Renal pelvis (tissue), 4 donors: Measurements from ENCODE around the gene PHF12. TPM values are rescaled to one million over a fixed set of nuclear protein-coding genes. Genes with fewer than 3 reads are reported as not detected.

Source experiments
- DNase-seq: peaks from one replicate; pipeline ENCODE4 v3.0.0-alpha.2; 2013
- polyA plus RNA-seq, 3 donors: library from polyadenylated mRNA; unstranded; fragments of 120-200 nt; gene quantifications; one replicate each; pipeline ENCODE4 v1.2.1, GENCODE V29; 2013; ENCODE audit not compliant: insufficient read length in 3 of 3

PHF12 gene
- polyA plus RNA-seq, 3 donors, result 55.0 to 61.1 (median 58.0) TPM

DNA sequence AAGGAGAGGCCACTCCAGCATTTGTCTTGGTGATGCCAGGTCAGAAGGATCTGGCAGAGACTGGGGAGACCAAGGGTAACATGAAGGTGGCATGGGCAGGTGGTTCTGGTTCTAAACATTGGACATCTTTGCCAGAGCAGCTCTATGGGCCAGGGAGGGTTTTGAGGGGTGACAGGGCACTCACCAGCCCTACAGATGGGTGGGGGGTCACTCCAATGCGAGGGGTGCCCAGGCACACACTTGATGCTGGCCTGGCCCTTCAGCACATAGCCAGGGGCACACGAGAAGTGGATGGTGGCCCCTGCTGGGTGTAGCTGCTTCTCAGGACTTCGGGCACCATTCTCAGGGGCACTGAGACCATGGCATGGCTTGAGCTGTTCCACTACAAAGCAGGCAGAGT lies 5.5 kb upstream of the PHF12 start:
- no peak for DNase-seq

GRCh38 chr17:28956112-28956511 lies 4.8 kb upstream of the PHF12 start:
- no peak for DNase-seq

DNA sequence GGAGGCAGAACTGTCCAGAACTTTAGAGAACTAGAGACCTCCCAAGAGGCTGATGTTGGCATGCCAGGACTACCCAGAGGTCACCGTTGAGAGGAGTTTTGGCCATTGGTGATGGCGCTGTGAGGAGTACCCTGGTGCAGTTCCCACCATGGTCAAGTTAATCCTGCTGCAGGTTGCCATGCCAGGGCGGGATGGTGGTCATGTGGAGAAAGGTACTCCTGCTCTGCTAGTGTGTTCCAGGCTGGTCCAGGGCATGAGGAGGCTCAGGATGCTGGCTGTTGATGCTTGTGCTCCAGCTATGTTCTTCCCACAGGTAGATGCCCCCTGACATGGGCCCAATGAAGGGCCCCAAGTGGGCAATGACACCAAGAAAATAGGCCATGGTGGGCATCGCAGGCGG lies 4.1 kb upstream of the PHF12 start:
- DNase-seq, result no peak

- DNase-seq, result no peak
These were observed 3.6 kb upstream of the PHF12 start for GRCh38 chr17:28954886-28955285.

- peak; percentile 58 for DNase-seq
These were observed 2.3 kb upstream of the PHF12 start for GRCh38 chr17:28953444-28954118.

GRCh38 chr17:28951991-28952975 lies 965 bp upstream of the PHF12 start:
- peak; percentile 99 for DNase-seq

DNA sequence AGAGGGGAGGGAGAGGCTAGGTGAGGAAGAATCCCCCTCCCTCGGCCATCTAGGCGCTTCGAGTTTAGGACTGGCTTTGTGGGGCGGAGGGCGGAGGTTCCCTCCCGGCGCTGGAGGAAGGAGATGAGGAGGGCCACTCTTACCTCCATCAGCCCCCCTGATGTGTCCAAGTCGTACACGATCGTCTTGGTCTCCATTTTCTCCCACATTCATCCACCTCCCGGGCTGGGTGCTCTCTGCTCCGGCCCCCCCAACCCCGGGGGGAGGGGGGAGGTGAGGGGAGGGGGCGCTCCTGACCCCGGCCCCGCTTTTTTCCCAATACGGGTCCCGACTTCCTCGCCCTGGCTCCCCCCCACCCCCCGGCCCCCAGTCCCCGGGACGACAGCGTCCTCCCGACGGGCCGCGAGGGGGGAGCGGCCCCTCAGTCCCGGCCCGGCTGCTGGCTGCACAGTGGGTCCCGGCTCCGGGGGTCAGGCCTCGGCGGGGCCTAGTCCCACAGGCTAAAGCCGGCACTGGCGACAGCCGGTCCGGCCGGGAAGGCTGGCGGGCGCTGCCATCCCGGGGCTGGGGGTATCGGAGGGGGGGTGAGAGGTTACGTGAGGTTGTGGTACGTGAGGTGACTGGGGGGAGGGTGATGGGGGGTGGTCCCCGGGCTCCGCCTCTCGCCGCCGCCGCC lies 428 bp downstream of the PHF12 start:
- no peak for DNase-seq

- DNase-seq, result peak; percentile 47
These were observed 1.1 kb downstream of the PHF12 start for GRCh38 chr17:28950017-28950751.

- DNase-seq, result peak; percentile 73
These were observed 1.9 kb downstream of the PHF12 start for GRCh38 chr17:28949185-28950016.

GRCh38 chr17:28948873-28949184 lies 2.5 kb downstream of the PHF12 start:
- no peak for DNase-seq

GRCh38 chr17:28948342-28948741 lies 3.0 kb downstream of the PHF12 start:
- DNase-seq, result no peak

DNA sequence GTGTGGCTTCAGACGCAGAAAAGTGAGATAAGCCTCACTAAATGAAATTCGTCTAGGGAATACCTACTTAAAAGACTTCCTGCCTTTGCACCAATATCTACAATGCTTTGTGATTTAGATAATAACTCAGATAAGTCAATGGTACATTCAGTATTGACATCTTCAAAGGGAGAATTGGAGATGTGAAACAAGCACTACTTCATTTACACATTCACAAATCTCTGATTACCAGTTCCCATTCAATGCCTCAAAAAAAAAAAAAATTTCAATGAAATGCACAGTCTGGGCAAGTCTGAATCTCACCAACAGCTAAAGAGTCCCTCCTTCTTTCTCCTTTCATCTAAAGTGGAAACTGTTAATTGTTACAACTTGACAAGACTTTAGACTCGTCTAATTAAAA lies 3.7 kb downstream of the PHF12 start:
- no peak for DNase-seq

GRCh38 chr17:28946239-28946638 lies 5.1 kb downstream of the PHF12 start:
- DNase-seq, result no peak

DNA sequence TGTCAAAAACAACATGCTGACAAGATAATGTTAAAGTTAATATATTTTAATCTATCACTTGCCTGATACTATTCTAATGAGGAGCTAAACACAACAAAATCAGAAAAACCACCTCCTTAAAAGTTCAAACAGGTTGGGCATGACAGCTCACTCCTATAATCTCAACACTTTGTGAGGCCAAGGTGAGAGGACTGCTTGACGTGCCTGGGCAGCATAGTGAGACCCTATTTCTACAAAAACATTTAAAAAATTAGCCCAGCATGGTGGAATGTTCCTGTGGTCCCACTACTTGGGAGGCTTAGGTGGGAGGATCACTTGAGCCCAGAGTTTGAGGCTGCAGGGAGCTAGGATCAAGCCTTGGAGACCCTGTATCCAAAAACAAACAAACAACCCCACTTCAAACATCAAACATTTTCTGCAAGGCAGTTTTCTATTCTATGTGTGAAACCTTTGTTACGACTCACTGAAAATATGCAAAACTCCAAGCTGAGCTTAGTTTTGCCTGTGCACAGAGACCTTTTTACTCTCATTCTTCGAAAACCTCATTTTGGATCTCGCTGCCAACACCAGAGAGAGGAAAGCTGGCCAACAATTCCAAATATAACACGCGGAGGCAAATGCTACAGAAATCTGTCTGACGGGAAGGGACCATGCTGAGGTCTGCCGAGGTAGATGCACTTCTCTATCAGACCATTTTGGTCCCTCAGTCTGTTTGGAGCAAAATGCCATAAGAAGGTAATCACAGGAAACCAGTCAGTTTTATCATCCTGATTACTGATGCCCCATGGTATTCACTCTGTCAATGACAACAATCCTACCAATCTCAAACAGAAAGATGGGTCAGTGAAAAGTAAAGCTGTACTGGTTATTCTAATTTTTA lies 6.2 kb downstream of the PHF12 start:
- no peak for DNase-seq

GRCh38 chr17:28944343-28944742 lies 7.0 kb downstream of the PHF12 start:
- DNase-seq, result no peak

GRCh38 chr17:28942925-28943324 lies 8.4 kb downstream of the PHF12 start:
- DNase-seq, result no peak

- DNase-seq, result no peak
These were observed 10.1 kb downstream of the PHF12 start for GRCh38 chr17:28941251-28941650.

- no peak for DNase-seq
These were observed 10.6 kb downstream of the PHF12 start for GRCh38 chr17:28940675-28941074.

DNA sequence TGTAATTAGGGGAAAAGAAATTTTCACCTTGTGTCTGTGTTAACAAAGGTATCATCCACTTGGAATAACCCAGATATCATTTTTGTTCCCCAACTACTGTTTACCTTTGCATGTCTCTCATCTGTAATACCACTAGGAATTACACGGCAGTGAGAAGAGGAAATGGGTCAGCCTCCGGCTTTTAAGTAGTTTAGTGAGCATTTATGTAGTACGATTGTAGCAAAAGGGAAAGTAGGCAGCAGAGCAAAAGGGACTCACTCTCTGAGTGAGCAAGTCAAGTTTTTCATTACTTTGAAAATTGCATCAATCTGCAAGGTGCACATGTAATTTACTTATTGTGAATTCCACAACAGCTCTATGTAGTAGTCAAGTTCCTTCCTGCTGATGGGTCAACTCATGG lies 11.2 kb downstream of the PHF12 start:
- DNase-seq, result no peak

- DNase-seq, result no peak
These were observed 12.8 kb downstream of the PHF12 start for GRCh38 chr17:28938552-28938951.
